ENCODE data around the gene CARD14. TPM values are rescaled to one million over a fixed set of nuclear protein-coding genes. Genes with fewer than 3 reads are reported as not detected.

CARD14 gene
- total RNA-seq, 2 experiments from 2014 or later, result not detected

DNA sequence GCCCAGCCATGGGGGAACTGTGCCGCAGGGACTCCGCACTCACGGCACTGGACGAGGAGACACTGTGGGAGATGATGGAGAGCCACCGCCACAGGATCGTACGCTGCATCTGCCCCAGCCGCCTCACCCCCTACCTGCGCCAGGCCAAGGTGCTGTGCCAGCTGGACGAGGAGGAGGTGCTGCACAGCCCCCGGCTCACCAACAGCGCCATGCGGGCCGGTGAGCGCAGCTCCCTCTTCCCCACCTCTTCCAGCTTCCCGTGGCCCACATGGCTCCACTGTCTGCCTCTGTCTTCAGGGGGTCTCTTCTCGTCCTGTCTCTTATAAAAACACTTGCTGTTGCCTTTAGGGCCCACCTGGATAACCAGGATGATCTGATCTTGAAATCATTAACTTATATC is 11.6 kb downstream of the CARD14 start:
- ChIA-PET CTCF (no interaction called here), POLR2A (no interaction called here)
- no peaks in the 10 kb centered on the region for H3K36me3 Mint-ChIP-seq (ENCODE audit: low read depth)
- no peaks in the 10 kb centered on the region for H3K27me3 Mint-ChIP-seq
- no peak overlapping the region for H3K27ac Mint-ChIP-seq
- no peaks in the 10 kb centered on the region for H3K4me1 Mint-ChIP-seq (ENCODE audit: low read depth)
- intact Hi-C loops (cut with DNase I, micrococcal nuclease), result no loop called here
- Histone ChIP-seq H3K27ac (ENCODE audit: low read depth in 1 of 2, low read length in 2 of 2) (no peak overlapping the region), H3K4me1 (ENCODE audit: insufficient read depth, low read length) (no peaks in the 10 kb centered on the region), H3K4me3 (ENCODE audit: low read length) (no peak overlapping the region), H3K36me3 (ENCODE audit: insufficient read depth, low read length) (no peaks in the 10 kb centered on the region), H3K27me3 (ENCODE audit: control insufficient read depth in 1 of 2, insufficient read depth in 2 of 2, low read length in 2 of 2) (no peaks in the 10 kb centered on the region), H3K9me3 (ENCODE audit: control insufficient read depth in 1 of 2, insufficient read depth in 1 of 2, low read length in 2 of 2) (no peaks in the 10 kb centered on the region)
- no peaks in the 10 kb centered on the region for H3K9me3 Mint-ChIP-seq
- H3K4me3 Mint-ChIP-seq, result no peak overlapping the region
- TF ChIP-seq, protein P1, sequence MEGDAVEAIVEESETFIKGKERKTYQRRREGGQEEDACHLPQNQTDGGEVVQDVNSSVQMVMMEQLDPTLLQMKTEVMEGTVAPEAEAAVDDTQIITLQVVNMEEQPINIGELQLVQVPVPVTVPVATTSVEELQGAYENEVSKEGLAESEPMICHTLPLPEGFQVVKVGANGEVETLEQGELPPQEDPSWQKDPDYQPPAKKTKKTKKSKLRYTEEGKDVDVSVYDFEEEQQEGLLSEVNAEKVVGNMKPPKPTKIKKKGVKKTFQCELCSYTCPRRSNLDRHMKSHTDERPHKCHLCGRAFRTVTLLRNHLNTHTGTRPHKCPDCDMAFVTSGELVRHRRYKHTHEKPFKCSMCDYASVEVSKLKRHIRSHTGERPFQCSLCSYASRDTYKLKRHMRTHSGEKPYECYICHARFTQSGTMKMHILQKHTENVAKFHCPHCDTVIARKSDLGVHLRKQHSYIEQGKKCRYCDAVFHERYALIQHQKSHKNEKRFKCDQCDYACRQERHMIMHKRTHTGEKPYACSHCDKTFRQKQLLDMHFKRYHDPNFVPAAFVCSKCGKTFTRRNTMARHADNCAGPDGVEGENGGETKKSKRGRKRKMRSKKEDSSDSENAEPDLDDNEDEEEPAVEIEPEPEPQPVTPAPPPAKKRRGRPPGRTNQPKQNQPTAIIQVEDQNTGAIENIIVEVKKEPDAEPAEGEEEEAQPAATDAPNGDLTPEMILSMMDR (IDR thresholded peaks at IDR 0.05), result no peak
- DNase-seq, result no peak
- no peak for ATAC-seq (ENCODE audit: poor library complexity)

DNA sequence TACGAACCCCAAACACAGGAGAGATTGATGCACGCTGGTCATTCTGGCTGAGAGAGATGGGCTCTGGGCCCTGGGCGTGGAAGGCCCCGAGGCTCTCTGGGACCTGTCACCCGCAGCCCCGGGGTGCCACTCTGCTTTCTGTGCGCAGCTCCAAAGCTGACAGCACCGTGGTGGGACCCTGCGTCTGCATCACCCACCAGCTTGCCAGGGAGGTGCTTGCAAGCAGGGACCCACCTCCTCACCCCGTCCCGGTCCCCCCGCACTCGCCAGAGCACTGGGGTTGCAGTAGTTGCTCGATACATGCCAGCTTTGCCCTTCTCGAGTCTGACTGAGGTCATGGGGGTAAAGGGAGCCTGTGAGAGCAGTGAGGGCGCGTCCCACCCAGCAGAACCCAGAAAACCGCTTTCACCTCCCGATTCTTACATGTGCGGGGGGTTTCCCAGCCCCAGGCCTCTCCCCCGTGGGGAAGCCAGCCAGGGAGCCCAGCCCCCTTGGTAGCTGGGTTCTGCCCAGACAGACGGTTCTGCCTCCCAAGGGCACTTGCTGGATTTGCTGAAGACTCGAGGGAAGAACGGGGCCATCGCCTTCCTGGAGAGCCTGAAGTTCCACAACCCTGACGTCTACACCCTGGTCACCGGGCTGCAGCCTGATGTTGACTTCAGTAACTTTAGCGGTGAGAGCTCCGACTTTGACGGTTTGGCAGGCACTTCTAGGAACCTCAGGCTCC is 12.5 kb downstream of the CARD14 start:
- TF ChIP-seq, protein P1 (IDR thresholded peaks at IDR 0.05), result no peak
- H3K36me3 ChIP-seq (ENCODE audit: insufficient read depth, low read length), result no peaks in the 10 kb centered on the region
- POLR2A ChIA-PET, result no interaction called here
- intact Hi-C loops (cut with DNase I, micrococcal nuclease), result no loop called here
- Mint-ChIP-seq H3K27ac (no peak overlapping the region), H3K4me1 (ENCODE audit: low read depth) (no peaks in the 10 kb centered on the region), H3K4me3 (no peak overlapping the region), H3K36me3 (ENCODE audit: low read depth) (no peaks in the 10 kb centered on the region), H3K9me3 (no peaks in the 10 kb centered on the region), H3K27me3 (no peaks in the 10 kb centered on the region)
- H3K27ac ChIP-seq (ENCODE audit: low read depth in 1 of 2, low read length in 2 of 2), result no peak overlapping the region
- no peaks in the 10 kb centered on the region for H3K4me1 ChIP-seq (ENCODE audit: insufficient read depth, low read length)
- DNase-seq (no peak), ATAC-seq (ENCODE audit: poor library complexity) (no peak)
- H3K4me3 ChIP-seq (ENCODE audit: low read length), result no peak overlapping the region
- CTCF ChIA-PET, result no interaction called here
- H3K27me3 ChIP-seq (ENCODE audit: control insufficient read depth in 1 of 2, insufficient read depth in 2 of 2, low read length in 2 of 2), result no peaks in the 10 kb centered on the region
- no peaks in the 10 kb centered on the region for H3K9me3 ChIP-seq (ENCODE audit: control insufficient read depth in 1 of 2, insufficient read depth in 1 of 2, low read length in 2 of 2)

DNA sequence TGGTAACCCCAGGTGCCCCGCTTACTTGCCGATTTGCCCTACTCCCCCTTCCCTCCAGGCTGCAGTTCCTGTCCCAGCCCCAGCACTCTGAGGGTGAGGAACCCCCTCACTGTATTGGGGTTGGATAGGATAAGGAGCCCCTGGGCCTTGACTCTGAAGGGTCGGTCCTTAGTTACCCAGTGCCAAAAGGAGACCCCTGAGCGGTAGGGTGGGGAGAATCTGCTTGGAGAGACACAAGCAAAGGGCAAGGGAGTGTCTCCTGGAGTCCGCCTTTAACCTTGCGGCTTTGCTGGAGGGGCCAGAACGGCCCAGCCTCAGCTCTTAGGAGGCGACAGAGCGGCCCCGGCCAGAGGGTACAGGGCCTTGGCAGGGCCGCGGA is 13.0 kb downstream of the CARD14 start:
- DNase-seq, result no peak
- no peak for ATAC-seq (ENCODE audit: poor library complexity)
- intact Hi-C loops (cut with DNase I, micrococcal nuclease), result no loop called here
- Histone ChIP-seq H3K27ac (ENCODE audit: low read depth in 1 of 2, low read length in 2 of 2) (no peak overlapping the region), H3K4me3 (ENCODE audit: low read length) (no peak overlapping the region), H3K9me3 (ENCODE audit: control insufficient read depth in 1 of 2, insufficient read depth in 1 of 2, low read length in 2 of 2) (no peaks in the 10 kb centered on the region), H3K36me3 (ENCODE audit: insufficient read depth, low read length) (no peaks in the 10 kb centered on the region), H3K4me1 (ENCODE audit: insufficient read depth, low read length) (no peaks in the 10 kb centered on the region), H3K27me3 (ENCODE audit: control insufficient read depth in 1 of 2, insufficient read depth in 2 of 2, low read length in 2 of 2) (no peaks in the 10 kb centered on the region)
- no peak overlapping the region for H3K4me3 Mint-ChIP-seq
- CTCF ChIA-PET, result no interaction called here
- TF ChIP-seq, protein P1 (IDR thresholded peaks at IDR 0.05), result no peak
- no peaks in the 10 kb centered on the region for H3K9me3 Mint-ChIP-seq
- H3K4me1 Mint-ChIP-seq (ENCODE audit: low read depth), result no peaks in the 10 kb centered on the region
- POLR2A ChIA-PET, result no interaction called here
- H3K27ac Mint-ChIP-seq, result no peak overlapping the region
- no peaks in the 10 kb centered on the region for H3K27me3 Mint-ChIP-seq
- no peaks in the 10 kb centered on the region for H3K36me3 Mint-ChIP-seq (ENCODE audit: low read depth)
